ENCODE data around the gene CAPZB.

The CAPZB gene

DNA sequence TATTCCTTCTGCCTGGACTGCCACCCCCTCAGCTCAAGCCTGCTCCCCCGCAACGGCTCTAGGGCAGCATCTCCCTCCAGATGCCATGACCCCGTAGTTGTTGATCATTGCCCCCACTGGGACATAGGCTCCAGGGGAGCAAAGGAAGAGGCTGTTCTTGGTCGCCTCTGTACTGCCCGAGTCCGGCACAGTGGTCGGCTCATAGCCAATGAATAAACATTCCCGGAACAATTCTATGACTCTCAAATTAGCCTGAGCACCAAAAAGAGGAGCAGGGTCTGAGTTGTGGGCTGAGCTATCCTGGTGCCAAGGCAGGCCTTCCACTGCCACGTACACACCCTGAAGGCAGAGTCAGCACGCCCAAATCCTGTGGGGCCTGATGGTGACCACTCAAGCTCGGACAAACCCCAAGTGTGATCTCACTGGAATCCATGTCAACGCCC lies 33.1 kb downstream of the CAPZB start:
- Histone ChIP-seq H3K36me3 (ENCODE audit: insufficient read depth, low read length) (no peaks in the 10 kb centered on the region), H3K27ac (no peak overlapping the region), H3K9me3 (ENCODE audit: low read depth, low read length) (no peaks in the 10 kb centered on the region), H3K9ac (ENCODE audit: insufficient read length) (no peak overlapping the region), H3K4me3 (no peak overlapping the region)
- DNase-seq (ENCODE audit: low read depth, low spot score): no peak
- TF ChIP-seq FOXP2 (optimal IDR thresholded peaks at IDR 0.05; ENCODE audit: control extremely low read depth, extremely low read length, insufficient read depth): no peak
- TF ChIP-seq POLR2AphosphoS5 (IDR thresholded peaks at IDR 0.05; ENCODE audit: borderline replicate concordance, low read depth, low read length): no peak
- TF ChIP-seq EZH2 (IDR thresholded peaks at IDR 0.05): no peak

DNA sequence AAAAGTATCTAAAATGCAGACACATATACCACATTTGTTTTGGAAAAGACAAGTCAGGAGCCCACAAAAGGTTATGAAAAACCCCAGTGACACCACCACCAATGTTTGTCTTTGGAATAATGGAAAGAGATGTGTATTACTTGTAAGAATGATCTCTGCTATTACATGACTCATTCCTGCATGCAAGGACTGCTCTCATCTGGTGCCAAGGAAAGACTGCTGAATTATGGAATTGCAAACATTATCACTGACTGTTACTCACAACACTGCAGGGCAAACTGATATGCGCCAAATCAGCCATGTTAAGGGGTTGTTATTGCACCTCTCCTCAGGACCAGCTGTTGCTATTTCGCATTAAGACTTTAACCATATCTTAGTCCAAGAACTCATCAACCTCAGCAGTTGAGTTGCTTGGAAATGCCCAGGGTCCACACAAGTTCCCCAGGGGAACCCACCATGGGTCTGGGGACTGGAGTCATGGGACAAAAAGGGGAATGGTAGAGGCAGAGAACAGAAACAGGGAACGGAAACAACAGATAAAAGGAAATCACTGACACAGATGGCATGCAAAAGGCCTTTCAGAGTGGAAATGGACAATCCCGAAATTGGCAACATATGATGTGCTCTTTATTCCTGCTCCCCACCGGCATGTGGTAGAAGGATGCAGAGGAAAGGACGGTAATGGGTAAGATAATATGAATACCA lies 34.4 kb downstream of the CAPZB start:
- no peak for TF ChIP-seq EZH2 (IDR thresholded peaks at IDR 0.05)
- no peak for TF ChIP-seq POLR2AphosphoS5 (IDR thresholded peaks at IDR 0.05; ENCODE audit: borderline replicate concordance, low read depth, low read length)
- no peak for TF ChIP-seq FOXP2 (optimal IDR thresholded peaks at IDR 0.05; ENCODE audit: control extremely low read depth, extremely low read length, insufficient read depth)
- no peaks in the 10 kb centered on the region for H3K36me3 ChIP-seq (ENCODE audit: insufficient read depth, low read length)
- no peak for DNase-seq (ENCODE audit: low read depth, low spot score)
- H3K9me3 ChIP-seq (ENCODE audit: low read depth, low read length): no peaks in the 10 kb centered on the region
- H3K9ac ChIP-seq (ENCODE audit: insufficient read length): no peak overlapping the region
- H3K4me3 ChIP-seq: no peak overlapping the region
- H3K27ac ChIP-seq: no peak overlapping the region

DNA sequence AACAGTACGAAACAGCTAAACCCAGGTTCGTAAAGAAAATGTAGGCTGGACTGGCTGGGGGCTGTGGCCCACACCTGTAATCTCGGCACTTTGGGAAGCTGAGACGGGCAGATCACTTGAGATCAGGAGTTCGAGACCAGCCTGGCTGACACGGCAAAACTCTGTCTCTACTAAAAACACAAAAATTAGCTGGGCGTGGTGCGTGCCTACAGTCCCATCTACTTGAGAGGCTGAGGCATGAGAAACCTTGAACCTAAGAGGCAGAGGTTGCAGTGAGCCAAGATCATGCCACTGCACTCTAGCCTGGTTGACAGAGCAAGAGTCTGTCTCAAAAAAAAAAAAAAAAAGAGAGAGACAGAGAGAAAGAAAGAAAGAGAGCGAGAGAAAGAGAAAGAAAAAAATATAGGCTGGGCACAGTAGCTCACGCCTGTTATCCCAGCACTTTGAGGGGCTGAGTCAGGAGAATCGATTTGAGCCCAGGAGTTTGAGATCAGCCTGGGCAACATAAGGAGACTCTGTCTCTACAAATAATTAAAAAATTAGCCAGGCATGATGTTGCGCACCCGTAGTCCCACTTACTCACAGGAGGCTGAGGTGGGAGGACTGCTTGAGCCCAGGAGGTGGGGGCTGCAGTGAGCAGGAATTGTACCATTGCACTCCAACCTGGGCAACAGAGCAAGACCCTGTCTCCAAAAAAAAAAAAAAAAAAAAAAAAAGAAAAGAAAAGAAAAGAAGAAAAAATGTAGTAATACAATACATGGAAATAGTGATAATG lies 35.7 kb downstream of the CAPZB start:
- H3K4me3 ChIP-seq: no peak overlapping the region
- TF ChIP-seq EZH2 (IDR thresholded peaks at IDR 0.05): no peak
- TF ChIP-seq FOXP2 (optimal IDR thresholded peaks at IDR 0.05; ENCODE audit: control extremely low read depth, extremely low read length, insufficient read depth): no peak
- no peak for TF ChIP-seq POLR2AphosphoS5 (IDR thresholded peaks at IDR 0.05; ENCODE audit: borderline replicate concordance, low read depth, low read length)
- DNase-seq (ENCODE audit: low read depth, low spot score): no peak
- H3K9ac ChIP-seq (ENCODE audit: insufficient read length): no peak overlapping the region
- H3K36me3 ChIP-seq (ENCODE audit: insufficient read depth, low read length): no peaks in the 10 kb centered on the region
- H3K9me3 ChIP-seq (ENCODE audit: low read depth, low read length): no peaks in the 10 kb centered on the region
- H3K27ac ChIP-seq: no peak overlapping the region

DNA sequence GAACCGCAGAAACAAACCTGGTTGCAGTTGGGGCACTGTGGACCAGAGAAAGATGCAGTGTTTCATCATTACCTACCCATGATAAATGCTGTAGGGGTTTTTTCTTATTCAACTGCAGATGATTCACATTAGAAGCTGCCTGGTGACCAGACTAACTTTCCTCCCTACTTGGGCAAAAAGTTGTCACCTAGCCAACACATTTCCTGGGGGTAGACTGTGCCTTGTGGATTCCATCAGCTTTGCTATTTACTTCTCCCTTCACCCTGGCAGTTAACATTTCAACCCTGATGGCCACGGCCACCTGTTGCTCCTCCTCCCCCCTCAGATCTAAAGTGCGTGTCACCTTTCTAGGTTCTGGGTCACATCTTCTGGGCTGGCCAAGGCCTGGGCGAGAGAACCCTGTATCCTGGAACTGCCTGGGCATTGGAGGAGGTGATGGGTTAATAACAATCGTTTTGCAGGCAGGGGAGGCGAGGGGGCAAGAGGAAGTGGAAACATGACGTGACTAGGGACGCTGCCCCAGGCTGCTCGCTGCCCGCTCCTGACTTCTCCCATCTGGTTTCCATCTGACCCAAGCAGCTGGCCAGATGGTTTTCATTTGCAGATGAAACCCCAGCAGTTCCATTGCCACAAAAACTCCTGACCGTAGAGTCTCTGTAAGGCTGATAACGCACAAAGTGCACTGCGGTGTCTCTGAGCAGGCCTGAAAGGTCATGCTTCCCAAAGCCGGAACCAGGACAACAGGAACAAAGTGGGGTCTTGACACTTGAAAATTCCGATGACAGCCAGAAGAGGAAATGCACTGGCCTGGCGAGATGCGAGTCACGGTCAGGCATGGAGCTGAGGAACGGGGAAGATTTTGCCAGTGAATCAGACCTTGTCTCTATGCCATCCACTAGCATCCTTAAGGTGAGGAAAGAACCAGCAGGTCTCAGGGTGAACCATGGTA lies 36.6 kb downstream of the CAPZB start:
- Histone ChIP-seq H3K9me3 (ENCODE audit: low read depth, low read length) (no peaks in the 10 kb centered on the region), H3K27ac (no peak overlapping the region), H3K9ac (ENCODE audit: insufficient read length) (no peak overlapping the region), H3K36me3 (ENCODE audit: insufficient read depth, low read length) (no peaks in the 10 kb centered on the region), H3K4me3 (no peak overlapping the region)
- TF ChIP-seq POLR2AphosphoS5 (IDR thresholded peaks at IDR 0.05; ENCODE audit: borderline replicate concordance, low read depth, low read length): no peak
- no peak for TF ChIP-seq EZH2 (IDR thresholded peaks at IDR 0.05)
- TF ChIP-seq FOXP2 (optimal IDR thresholded peaks at IDR 0.05; ENCODE audit: control extremely low read depth, extremely low read length, insufficient read depth): no peak
- DNase-seq (ENCODE audit: low read depth, low spot score): no peak

DNA sequence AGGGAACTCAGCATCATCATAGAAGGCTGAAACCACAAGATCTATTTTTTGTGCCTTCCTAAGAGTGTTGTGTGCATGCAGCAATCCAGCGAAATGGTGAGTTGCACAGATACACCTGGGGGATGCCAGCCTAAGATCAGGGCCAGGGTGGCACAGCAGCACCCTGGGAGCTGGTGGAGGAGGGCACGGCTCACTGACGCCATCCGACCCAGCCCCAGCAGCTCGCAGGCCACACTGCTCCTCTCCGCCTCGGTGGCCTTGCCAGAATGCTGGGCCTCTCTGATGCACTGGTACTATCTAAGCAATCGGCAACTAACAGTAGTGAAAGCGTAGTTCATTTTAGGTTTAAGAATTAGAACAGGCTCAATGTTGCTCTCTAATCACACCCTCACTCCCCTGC lies 37.8 kb downstream of the CAPZB start:
- no peaks in the 10 kb centered on the region for H3K9me3 ChIP-seq (ENCODE audit: low read depth, low read length)
- no peak overlapping the region for H3K9ac ChIP-seq (ENCODE audit: insufficient read length)
- H3K27ac ChIP-seq: no peak overlapping the region
- TF ChIP-seq EZH2 (IDR thresholded peaks at IDR 0.05) (no peak), FOXP2 (optimal IDR thresholded peaks at IDR 0.05; ENCODE audit: control extremely low read depth, extremely low read length, insufficient read depth) (no peak), POLR2AphosphoS5 (IDR thresholded peaks at IDR 0.05; ENCODE audit: borderline replicate concordance, low read depth, low read length) (no peak)
- no peak overlapping the region for H3K4me3 ChIP-seq
- no peak for DNase-seq (ENCODE audit: low read depth, low spot score)
- no peaks in the 10 kb centered on the region for H3K36me3 ChIP-seq (ENCODE audit: insufficient read depth, low read length)

DNA sequence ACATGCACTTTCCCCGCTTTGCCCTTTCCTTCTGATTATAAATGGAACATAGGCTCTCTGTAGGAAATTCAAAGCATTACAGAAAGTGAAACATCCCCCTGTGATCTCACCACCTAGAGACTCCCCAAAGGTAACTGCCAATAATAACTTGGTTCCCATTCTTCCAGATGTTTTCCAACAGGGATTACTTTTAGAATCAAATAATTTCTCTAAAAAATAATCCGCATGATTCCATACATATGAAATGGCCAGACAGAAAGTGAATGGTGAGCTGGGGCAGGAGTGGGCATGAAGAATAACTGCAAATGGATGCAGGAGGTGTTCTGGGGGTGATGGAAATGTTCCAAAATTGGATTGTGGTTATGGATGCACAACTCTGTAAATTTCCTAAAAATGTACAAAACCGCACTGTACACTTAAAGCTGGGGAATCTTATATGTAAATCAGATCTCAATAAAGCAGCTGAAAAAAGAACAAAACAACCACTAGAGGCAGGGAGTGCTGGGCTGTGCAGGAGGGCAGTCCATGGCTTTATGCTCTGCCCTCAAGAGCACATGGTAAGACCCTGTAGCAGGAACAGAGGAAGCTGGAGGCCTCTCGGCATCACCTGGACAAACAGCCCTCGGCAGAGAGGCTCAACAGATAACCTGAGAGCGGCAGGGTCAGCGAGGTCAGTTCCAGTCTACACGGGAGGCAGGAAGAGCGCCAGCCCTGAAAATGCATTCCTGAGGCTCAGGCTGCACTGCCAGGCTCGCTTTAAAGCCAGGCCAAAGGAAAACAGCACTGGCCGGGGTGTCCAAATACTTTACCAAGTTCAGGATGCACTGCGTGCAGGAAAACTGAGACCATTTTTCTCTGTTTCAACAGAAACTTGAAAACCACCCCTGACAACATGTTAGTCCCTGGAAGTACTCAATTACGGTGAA lies 39.7 kb downstream of the CAPZB start:
- no peak for DNase-seq (ENCODE audit: low read depth, low spot score)

DNA sequence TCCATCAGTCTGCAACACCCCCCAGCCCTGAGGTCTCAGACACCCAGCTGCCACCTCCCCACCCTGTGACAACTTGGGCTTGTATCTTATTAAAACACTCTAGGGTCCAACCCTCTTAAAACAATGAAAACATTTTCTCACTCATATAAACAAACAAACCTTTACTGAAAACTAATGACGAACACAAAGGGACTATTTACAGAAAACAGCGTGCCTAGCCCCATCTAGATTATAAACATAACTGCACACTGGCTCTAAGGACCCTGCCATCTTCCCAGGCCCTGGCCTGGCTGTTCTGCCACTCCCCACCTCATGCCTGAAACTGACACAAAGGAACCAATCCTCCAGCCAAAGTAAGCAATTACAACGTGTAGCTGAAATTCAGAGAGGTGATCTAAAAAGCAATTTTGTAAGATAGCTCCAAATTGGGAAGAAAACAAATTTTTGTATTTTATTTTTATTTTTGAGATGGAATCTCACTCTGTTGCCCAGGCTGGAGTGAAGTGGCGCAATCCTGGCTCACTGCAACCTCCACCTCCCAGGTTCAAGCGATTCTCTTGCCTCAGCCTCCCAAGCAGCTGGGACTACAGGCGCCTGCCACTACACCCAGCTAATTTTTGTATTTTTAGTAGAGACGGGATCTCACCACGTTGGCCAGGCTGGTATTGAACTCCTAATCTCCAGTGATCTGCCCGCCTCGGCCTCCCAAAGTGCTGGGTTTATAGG lies 40.9 kb downstream of the CAPZB start:
- Histone ChIP-seq H3K4me3 (no peak overlapping the region), H3K27ac (no peak overlapping the region), H3K36me3 (ENCODE audit: insufficient read depth, low read length) (no peaks in the 10 kb centered on the region), H3K9me3 (ENCODE audit: low read depth, low read length) (no peaks in the 10 kb centered on the region), H3K9ac (ENCODE audit: insufficient read length) (no peak overlapping the region)
- no peak for DNase-seq (ENCODE audit: low read depth, low spot score)
- no peak for TF ChIP-seq EZH2 (IDR thresholded peaks at IDR 0.05)
- no peak for TF ChIP-seq FOXP2 (optimal IDR thresholded peaks at IDR 0.05; ENCODE audit: control extremely low read depth, extremely low read length, insufficient read depth)
- no peak for TF ChIP-seq POLR2AphosphoS5 (IDR thresholded peaks at IDR 0.05; ENCODE audit: borderline replicate concordance, low read depth, low read length)

More for the DNA sequence above, 39.7 kb downstream of the CAPZB start:
- Histone ChIP-seq H3K9me3 (ENCODE audit: low read depth, low read length) (no peaks in the 10 kb centered on the region), H3K4me3 (no peak overlapping the region), H3K27ac (no peak overlapping the region; the same call in 1 of the 2 replicates), H3K36me3 (ENCODE audit: insufficient read depth, low read length) (no peaks in the 10 kb centered on the region), H3K9ac (ENCODE audit: insufficient read length) (no peak overlapping the region)
- no peak for TF ChIP-seq POLR2AphosphoS5 (IDR thresholded peaks at IDR 0.05; ENCODE audit: borderline replicate concordance, low read depth, low read length)
- no peak for TF ChIP-seq EZH2 (IDR thresholded peaks at IDR 0.05)
- TF ChIP-seq FOXP2 (optimal IDR thresholded peaks at IDR 0.05; ENCODE audit: control extremely low read depth, extremely low read length, insufficient read depth): no peak

Data from SK-N-MC (cell line).